SK-N-SH treated with all-trans-retinoic acid at 6 μM for 48 hours (cell line): ENCODE data around the gene SLC7A9.

Experiments
- ATAC-seq: fragments of 200-7000 bp; cut with Tn5 transposase; 3 replicates; pipeline ENCODE4 v1.9.1; 2020; ENCODE audit warnings: mild to moderate bottlenecking, moderate library complexity
- BACH2 ChIP-seq: fragments of 250-450 bp; sonication (Bioruptor Pico); IDR thresholded peaks from 2 replicates; pipeline ENCODE4 v1.9.0; 2021; ENCODE audit warnings: mild to moderate bottlenecking, borderline replicate concordance
- CSDC2 ChIP-seq: fragments of 250-450 bp; sonication (Bioruptor Pico); IDR thresholded peaks from 2 replicates; pipeline ENCODE4 v1.5.0; 2020; ENCODE audit warnings: mild to moderate bottlenecking, moderate library complexity
- ESRRG ChIP-seq: fragments of 250-450 bp; sonication (Bioruptor Pico); IDR thresholded peaks from 2 replicates; pipeline ENCODE4 v1.6.1; 2021; ENCODE audit warnings: mild to moderate bottlenecking
- GLIS3 ChIP-seq: fragments of 250-450 bp; sonication (Bioruptor Pico); IDR thresholded peaks from 2 replicates; pipeline ENCODE4 v1.5.0; 2020; ENCODE audit warnings: mild to moderate bottlenecking, moderate library complexity
- ISL1 ChIP-seq: fragments of 250-450 bp; sonication (Bioruptor Pico); IDR thresholded peaks from 2 replicates; pipeline ENCODE4 v2.1.2; 2022; ENCODE audit warnings: mild to moderate bottlenecking, moderate library complexity
- PPARA ChIP-seq: fragments of 250-450 bp; sonication (Bioruptor Pico); IDR thresholded peaks from 2 replicates; pipeline ENCODE4 v1.5.0; 2020; ENCODE audit warnings: mild to moderate bottlenecking, borderline replicate concordance
- RARB ChIP-seq: fragments of 250-450 bp; sonication (Bioruptor Pico); IDR thresholded peaks from 2 replicates; pipeline ENCODE4 v1.8.0; 2021; ENCODE audit warnings: mild to moderate bottlenecking, moderate library complexity
- SNAI2 ChIP-seq: fragments of 250-450 bp; sonication (Bioruptor Pico); IDR thresholded peaks from 2 replicates; pipeline ENCODE4 v1.5.0; 2020; ENCODE audit warnings: mild to moderate bottlenecking, moderate library complexity
- TOX ChIP-seq: fragments of 250-450 bp; sonication (Bioruptor Pico); IDR thresholded peaks from 2 replicates; pipeline ENCODE4 v1.8.0; 2021; ENCODE audit warnings: mild to moderate bottlenecking, moderate library complexity, borderline replicate concordance
- ZFP30 ChIP-seq: fragments of 450-650 bp; formaldehyde crosslinking; IDR thresholded peaks from 2 replicates; pipeline ENCODE4 v1.5.0; 2022; ENCODE audit warnings: mild to moderate bottlenecking, moderate library complexity
- ZNF565 ChIP-seq: fragments of 450-650 bp; formaldehyde crosslinking; conservative IDR thresholded peaks from 2 replicates; pipeline ENCODE4 v1.5.0; 2020; ENCODE audit warnings: low read depth, mild to moderate bottlenecking, moderate library complexity
- ZNF70 ChIP-seq: fragments of 450-650 bp; formaldehyde crosslinking; IDR thresholded peaks from 2 replicates; pipeline ENCODE4 v1.5.0; 2020; ENCODE audit warnings: mild to moderate bottlenecking, moderate library complexity
- ZNF8 ChIP-seq: fragments of 450-650 bp; formaldehyde crosslinking; IDR thresholded peaks from 2 replicates; pipeline ENCODE4 v1.5.0; 2020; ENCODE audit warnings: mild to moderate bottlenecking, moderate library complexity
- TF ChIP-seq, protein P1 (sequence below): fragments of 250-450 bp; sonication (Bioruptor Pico); IDR thresholded peaks from 2 replicates; pipeline ENCODE4 v1.8.0; 2020; ENCODE audit warnings: mild to moderate bottlenecking, moderate library complexity, borderline replicate concordance
- TF ChIP-seq, protein P2 (sequence below): fragments of 250-450 bp; sonication (Bioruptor Pico); IDR thresholded peaks from 2 replicates; pipeline ENCODE4 v1.5.0; 2020; ENCODE audit warnings: mild to moderate bottlenecking, moderate library complexity
- TF ChIP-seq, protein P3 (sequence below): fragments of 250-450 bp; sonication (Bioruptor Pico); IDR thresholded peaks from 2 replicates; pipeline ENCODE4 v1.5.1; 2020; ENCODE audit warnings: low read depth, mild to moderate bottlenecking, moderate library complexity
- TF ChIP-seq, protein P4 (sequence below): fragments of 250-450 bp; sonication (Bioruptor Pico); IDR thresholded peaks from 2 replicates; pipeline ENCODE4 v1.5.1; 2021; ENCODE audit warnings: mild to moderate bottlenecking, moderate library complexity
- TF ChIP-seq, protein P5 (sequence below): fragments of 250-450 bp; sonication (Bioruptor Pico); IDR thresholded peaks from 2 replicates; pipeline ENCODE4 v1.8.0; 2021; ENCODE audit warnings: low read depth, mild to moderate bottlenecking, moderate library complexity, borderline replicate concordance

The SLC7A9 gene

DNA sequence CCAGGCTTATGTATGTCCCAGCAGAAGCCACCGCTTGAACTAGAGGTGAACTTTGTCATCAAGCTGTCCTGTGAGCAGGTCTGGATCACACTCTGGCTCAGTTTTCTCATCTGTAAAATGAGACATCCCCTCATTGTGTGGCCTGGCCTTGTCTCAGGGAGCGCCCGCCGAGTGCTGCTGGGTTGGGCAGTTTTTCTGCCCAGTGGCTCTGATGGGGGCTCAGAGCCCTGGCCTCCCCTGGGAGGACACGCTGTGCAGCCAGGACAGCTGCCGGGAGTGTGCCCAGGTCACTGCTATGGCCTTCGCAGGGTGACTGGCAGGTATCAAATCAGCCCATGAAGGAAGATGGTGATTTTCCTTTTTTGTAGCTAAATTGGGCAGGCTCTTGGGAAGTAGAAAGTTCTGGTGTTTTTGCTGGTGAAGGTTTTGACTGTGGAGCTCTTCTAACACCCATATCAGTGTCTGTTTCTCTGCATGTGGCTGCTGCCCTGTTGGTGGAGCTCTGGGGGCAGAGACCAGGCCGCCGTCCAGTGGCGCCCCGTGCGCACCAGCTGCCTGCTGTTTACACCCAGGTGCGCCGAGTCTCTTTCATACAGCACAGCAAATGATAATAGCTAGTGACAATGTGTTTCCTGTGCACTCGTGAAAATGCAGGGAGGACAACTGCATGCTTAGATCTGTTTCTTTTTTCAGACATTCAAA is 40.8 kb downstream of the SLC7A9 start (continued):
- TF ChIP-seq, protein P1, sequence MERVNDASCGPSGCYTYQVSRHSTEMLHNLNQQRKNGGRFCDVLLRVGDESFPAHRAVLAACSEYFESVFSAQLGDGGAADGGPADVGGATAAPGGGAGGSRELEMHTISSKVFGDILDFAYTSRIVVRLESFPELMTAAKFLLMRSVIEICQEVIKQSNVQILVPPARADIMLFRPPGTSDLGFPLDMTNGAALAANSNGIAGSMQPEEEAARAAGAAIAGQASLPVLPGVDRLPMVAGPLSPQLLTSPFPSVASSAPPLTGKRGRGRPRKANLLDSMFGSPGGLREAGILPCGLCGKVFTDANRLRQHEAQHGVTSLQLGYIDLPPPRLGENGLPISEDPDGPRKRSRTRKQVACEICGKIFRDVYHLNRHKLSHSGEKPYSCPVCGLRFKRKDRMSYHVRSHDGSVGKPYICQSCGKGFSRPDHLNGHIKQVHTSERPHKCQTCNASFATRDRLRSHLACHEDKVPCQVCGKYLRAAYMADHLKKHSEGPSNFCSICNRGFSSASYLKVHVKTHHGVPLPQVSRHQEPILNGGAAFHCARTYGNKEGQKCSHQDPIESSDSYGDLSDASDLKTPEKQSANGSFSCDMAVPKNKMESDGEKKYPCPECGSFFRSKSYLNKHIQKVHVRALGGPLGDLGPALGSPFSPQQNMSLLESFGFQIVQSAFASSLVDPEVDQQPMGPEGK (CRISPR knock-in tag): no peak
- no peak for TF ChIP-seq GLIS3 (CRISPR knock-in tag)

DNA sequence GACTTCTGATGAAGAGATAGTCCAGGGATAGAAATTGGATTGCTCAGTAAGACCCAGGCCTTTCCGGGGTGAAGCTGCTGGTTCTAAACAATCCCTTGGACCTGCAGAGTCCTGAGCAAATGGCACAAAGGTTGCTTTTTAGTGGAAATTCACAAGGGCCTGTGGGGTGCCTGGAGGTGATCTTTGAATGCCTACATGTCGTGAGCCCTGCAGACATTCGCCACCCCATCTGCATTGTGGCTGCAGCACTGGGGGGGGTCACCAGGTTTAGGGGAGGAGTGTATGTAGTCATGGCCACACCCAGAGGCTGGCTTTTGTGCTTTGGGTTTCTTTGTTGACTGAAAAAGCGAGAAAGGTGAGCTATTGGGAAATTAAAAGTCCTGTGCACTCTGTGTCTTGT is 41.4 kb downstream of the SLC7A9 start:
- no peak for TF ChIP-seq ZNF565 (CRISPR knock-in tag)
- TF ChIP-seq SNAI2 (CRISPR knock-in tag): no peak
- TF ChIP-seq ZNF8 (CRISPR knock-in tag): no peak
- no peak for TF ChIP-seq ZFP30 (CRISPR knock-in tag)
- no peak for TF ChIP-seq TOX
- no peak for TF ChIP-seq ISL1 (CRISPR knock-in tag)
- TF ChIP-seq, protein P2, sequence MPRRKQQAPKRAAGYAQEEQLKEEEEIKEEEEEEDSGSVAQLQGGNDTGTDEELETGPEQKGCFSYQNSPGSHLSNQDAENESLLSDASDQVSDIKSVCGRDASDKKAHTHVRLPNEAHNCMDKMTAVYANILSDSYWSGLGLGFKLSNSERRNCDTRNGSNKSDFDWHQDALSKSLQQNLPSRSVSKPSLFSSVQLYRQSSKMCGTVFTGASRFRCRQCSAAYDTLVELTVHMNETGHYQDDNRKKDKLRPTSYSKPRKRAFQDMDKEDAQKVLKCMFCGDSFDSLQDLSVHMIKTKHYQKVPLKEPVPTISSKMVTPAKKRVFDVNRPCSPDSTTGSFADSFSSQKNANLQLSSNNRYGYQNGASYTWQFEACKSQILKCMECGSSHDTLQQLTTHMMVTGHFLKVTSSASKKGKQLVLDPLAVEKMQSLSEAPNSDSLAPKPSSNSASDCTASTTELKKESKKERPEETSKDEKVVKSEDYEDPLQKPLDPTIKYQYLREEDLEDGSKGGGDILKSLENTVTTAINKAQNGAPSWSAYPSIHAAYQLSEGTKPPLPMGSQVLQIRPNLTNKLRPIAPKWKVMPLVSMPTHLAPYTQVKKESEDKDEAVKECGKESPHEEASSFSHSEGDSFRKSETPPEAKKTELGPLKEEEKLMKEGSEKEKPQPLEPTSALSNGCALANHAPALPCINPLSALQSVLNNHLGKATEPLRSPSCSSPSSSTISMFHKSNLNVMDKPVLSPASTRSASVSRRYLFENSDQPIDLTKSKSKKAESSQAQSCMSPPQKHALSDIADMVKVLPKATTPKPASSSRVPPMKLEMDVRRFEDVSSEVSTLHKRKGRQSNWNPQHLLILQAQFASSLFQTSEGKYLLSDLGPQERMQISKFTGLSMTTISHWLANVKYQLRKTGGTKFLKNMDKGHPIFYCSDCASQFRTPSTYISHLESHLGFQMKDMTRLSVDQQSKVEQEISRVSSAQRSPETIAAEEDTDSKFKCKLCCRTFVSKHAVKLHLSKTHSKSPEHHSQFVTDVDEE (CRISPR knock-in tag): no peak
- TF ChIP-seq, protein P1 (CRISPR knock-in tag): no peak
- TF ChIP-seq RARB: no peak
- no peak for TF ChIP-seq PPARA (CRISPR knock-in tag)
- TF ChIP-seq, protein P3, sequence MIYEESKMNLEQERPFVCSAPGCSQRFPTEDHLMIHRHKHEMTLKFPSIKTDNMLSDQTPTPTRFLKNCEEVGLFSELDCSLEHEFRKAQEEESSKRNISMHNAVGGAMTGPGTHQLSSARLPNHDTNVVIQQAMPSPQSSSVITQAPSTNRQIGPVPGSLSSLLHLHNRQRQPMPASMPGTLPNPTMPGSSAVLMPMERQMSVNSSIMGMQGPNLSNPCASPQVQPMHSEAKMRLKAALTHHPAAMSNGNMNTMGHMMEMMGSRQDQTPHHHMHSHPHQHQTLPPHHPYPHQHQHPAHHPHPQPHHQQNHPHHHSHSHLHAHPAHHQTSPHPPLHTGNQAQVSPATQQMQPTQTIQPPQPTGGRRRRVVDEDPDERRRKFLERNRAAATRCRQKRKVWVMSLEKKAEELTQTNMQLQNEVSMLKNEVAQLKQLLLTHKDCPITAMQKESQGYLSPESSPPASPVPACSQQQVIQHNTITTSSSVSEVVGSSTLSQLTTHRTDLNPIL: no peak
- no peak for TF ChIP-seq ESRRG (CRISPR knock-in tag)
- ATAC-seq: no peak

DNA sequence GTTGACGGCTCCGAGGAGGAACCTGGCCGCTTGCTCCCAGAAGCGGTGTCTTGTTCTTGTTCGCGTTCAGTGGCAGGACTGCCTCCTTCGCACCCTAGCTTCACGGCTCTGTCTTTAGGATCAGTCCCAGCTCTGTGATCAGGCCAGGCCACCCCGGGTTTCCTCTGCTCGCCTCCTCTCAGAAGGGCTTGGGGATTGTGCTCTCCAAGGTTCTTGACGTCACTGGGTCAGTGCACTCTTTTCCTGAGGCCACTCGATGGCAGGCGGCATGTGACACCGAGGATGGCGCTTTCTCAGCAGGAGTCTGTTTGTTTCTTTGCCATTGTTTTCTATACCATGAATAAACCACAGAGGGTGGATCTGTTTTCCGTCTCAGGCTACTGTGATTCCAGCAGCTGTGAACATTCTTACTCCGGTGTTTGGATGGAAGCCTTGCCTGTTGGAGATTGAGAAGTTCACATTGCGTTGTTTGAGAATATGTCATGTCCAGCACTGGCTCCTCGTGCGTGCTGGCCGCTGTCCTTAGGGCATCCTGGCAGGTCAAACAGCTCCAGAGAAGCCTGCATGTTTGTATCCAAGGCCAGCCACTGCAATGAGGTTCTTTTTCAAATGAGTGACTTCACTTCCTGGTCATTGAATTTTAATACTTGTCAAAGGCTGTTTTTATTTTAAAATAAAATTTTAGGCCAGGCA is 44.5 kb downstream of the SLC7A9 start:
- TF ChIP-seq ZNF8 (CRISPR knock-in tag): no peak
- TF ChIP-seq, protein P2 (CRISPR knock-in tag): no peak
- TF ChIP-seq ZNF70 (CRISPR knock-in tag): no peak
- no peak for TF ChIP-seq TOX
- no peak for TF ChIP-seq PPARA (CRISPR knock-in tag)
- TF ChIP-seq, protein P4, sequence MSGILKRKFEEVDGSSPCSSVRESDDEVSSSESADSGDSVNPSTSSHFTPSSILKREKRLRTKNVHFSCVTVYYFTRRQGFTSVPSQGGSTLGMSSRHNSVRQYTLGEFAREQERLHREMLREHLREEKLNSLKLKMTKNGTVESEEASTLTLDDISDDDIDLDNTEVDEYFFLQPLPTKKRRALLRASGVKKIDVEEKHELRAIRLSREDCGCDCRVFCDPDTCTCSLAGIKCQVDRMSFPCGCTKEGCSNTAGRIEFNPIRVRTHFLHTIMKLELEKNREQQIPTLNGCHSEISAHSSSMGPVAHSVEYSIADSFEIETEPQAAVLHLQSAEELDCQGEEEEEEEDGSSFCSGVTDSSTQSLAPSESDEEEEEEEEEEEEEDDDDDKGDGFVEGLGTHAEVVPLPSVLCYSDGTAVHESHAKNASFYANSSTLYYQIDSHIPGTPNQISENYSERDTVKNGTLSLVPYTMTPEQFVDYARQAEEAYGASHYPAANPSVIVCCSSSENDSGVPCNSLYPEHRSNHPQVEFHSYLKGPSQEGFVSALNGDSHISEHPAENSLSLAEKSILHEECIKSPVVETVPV (CRISPR knock-in tag): no peak
- TF ChIP-seq BACH2: no peak
- no peak for TF ChIP-seq CSDC2 (CRISPR knock-in tag)
- no peak for TF ChIP-seq RARB
- TF ChIP-seq, protein P5, sequence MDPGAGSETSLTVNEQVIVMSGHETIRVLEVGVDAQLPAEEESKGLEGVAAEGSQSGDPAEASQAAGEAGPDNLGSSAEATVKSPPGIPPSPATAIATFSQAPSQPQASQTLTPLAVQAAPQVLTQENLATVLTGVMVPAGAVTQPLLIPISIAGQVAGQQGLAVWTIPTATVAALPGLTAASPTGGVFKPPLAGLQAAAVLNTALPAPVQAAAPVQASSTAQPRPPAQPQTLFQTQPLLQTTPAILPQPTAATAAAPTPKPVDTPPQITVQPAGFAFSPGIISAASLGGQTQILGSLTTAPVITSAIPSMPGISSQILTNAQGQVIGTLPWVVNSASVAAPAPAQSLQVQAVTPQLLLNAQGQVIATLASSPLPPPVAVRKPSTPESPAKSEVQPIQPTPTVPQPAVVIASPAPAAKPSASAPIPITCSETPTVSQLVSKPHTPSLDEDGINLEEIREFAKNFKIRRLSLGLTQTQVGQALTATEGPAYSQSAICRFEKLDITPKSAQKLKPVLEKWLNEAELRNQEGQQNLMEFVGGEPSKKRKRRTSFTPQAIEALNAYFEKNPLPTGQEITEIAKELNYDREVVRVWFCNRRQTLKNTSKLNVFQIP (CRISPR knock-in tag): no peak
- no peak for TF ChIP-seq ISL1 (CRISPR knock-in tag)
- TF ChIP-seq, protein P3: no peak
- no peak for ATAC-seq
